Activated effector memory CD4-positive, alpha-beta T cell treated with anti-CD3 and anti-CD28 coated beads, Interleukin-2, amount 50 U/mL, for 16 hours (primary cell): Measurements from ENCODE around the gene GNG14.
A peak's percentile ranks its signal among the peaks of the same experiment; 100 is the strongest.

Source experiments
- DNase-seq: peaks from one replicate; pipeline ENCODE4 v3.0.0-alpha.2; 2020

GNG14 gene

GRCh38 chr19:12727745-12728433, 40.1 kb downstream of the GNG14 start:
- DNase-seq = no peak

DNA sequence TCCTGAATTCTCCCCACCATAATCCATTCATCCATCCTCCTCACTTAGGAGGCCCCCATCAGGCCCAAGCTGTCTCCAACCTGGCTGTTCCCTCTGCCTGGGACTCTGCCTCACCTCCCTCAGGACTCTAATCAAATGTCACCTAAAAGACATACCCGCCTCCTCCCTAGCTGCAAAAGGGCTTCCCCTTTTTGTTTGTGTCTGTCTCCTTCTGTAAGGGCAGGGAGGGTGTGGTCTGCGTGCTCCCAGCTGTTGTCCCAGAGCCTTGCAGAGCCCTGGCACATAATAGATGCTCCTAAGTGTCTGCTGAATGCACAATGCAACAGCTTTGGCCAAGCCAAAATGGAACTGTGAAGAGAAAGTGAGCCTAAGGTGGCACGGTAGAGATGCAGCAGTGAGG, 42.3 kb downstream of the GNG14 start:
- no peak for DNase-seq

DNA sequence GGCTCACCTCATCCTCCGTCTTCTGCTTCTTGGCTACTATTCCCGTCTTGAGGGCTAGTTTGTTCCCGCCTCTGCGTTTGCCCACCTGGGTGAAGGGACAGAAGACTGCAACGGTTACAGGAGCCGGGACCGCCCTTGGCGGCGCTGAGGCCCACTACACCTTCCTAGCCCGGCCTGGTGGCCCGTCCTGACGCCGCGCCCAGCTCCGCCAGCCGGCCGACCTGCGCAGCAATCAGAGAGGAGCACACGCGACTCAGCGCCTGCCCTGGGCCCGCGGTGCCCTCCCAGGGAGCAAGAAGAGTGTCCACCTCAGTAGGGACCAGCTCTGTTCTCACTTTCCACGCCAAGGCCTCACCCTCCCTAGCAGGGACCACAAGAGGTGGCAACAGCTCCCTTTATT, 43.5 kb downstream of the GNG14 start:
- no peak for DNase-seq

DNA sequence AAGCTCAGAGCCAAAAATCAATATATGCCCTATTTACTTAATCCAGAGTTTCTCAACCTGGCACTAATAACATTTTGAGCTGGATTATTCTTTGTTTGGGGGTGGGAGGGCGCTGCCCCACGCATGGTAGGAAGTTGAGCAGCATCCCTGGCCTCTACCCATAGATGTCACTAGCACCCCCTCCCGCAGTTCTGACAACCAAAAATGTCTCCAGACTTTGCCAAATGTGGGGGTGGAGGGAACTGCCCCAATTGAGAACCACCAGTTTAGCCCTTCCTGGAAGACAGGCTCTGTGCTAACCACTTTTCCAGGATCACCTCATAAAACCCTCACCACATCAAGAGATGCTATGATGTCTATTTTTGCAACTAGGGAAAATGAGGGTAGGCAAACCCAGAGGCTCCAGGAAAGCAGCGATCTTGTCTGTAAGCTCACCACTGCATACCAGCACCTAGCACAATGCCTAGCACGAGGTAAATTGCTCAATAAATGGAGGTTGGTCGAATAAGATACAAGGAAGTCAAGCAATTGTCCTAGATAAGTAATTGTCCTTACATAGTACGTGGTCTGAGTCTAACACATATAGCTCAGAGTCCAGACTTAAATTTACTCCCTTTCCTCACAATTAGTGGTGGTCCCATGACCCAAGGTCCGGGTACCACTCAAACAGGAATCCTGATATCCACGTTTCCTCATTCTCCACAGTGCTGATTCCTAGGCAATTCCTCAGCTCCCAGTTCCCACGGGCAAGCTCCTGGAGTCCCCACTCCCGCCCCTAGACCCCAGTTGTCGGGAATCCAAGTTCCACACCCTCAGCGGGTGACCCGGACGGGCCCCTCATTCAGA, 45.8 kb downstream of the GNG14 start:
- peak; percentile 81 for DNase-seq

DNA sequence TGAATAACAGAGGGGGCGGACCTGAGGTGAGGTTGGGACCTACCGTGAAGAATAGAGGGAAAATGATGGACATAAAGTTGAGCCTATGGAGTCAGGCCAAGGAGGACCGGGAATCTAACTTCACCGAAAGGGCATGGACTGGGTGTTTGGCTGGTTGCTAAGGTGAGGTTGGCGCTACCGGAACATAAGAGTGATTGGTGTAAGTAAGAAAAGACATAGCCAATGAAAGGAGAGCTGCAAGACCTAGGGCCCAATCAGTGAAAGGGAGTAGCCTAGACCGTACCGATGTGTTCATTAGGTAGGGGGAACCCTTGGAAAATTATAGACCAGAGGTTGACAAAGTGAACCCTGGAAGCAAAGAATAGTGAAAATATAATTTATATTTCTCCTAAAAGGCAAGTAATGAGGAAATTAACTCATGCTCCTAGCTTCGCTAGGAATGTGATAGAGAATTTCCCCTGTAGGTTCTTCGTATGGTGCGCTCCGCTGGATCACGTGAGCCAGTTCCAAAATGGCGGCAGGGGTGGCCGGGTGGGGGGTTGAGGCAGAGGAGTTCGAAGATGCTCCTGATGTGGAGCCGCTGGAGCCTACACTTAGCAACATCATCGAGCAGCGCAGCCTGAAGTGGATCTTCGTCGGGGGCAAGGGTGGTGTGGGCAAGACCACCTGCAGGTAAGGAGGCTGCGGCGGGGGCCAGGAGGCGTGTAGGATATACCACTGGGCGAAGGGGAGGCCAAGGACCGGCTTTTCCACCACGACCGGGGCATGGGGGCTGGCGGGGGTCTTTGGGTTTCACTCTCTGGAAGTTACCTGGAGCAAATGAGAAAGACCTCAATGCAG, 49.4 kb downstream of the GNG14 start, which contains the start of gene GET3:
Gene GET3 (plus strand): TSS at position 503 of the 840 bp plus-strand sequence. CDS start 9 bp downstream, at position 512.
- DNase-seq = peak; percentile 93

DNA sequence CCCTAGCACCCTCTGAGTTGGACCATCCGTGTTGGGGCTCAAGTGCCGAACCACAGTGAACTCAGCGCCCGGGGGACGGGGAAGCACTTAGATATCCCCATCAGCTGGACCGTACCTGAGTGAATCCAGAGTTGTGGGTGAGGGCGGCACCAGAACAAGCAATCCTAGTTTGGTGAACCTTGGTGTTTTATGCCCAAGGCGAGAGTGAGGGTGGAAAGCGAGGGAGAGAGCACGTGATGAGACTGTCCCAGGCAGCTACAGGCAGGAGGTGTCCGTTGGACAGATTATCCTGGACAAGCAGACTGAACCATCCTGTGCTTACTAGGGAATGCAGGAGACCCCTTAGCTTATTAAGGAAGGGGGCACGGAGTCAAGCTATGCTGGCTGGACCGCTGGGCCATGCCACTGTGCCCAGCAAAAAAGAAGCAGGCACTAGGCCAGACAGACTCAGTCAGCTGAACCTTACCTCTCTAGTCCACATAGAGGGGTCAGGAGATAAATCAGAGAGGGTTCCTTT, 50.1 kb downstream of the GNG14 start:
- DNase-seq = no peak
